Suppressor macrophage treated with lipopolysaccharide for 4 hours (primary cell): ENCODE data around the gene TOM1L2.

Source experiments
- DNase-seq: peaks from one replicate; pipeline ENCODE4 v3.0.0-alpha.2; 2020

Gene TOM1L2

GRCh38 chr17:17827826-17828621 is 144.2 kb downstream of the TOM1L2 start:
- no peak for DNase-seq

- DNase-seq, result no peak
Measured at GRCh38 chr17:17826942-17827785, 145.0 kb downstream of the TOM1L2 start.

- DNase-seq, result no peak
Measured at GRCh38 chr17:17826342-17826713, 145.9 kb downstream of the TOM1L2 start.

GRCh38 chr17:17824783-17825614 is 147.2 kb downstream of the TOM1L2 start:
- DNase-seq, result no peak

- DNase-seq, result no peak
Measured at GRCh38 chr17:17824119-17824782, 147.9 kb downstream of the TOM1L2 start.

GRCh38 chr17:17823433-17824118 is 148.6 kb downstream of the TOM1L2 start:
- DNase-seq, result peak; percentile 88

GRCh38 chr17:17822616-17823015 is 149.6 kb downstream of the TOM1L2 start:
- no peak for DNase-seq

GRCh38 chr17:17822189-17822588 is 150.0 kb downstream of the TOM1L2 start:
- DNase-seq, result no peak

- no peak for DNase-seq
Measured at GRCh38 chr17:17820463-17821158, 151.6 kb downstream of the TOM1L2 start.

GRCh38 chr17:17820046-17820445 is 152.2 kb downstream of the TOM1L2 start:
- DNase-seq, result no peak

GRCh38 chr17:17819561-17819995 is 152.6 kb downstream of the TOM1L2 start:
- DNase-seq, result peak; percentile 88

GRCh38 chr17:17819111-17819510 is 153.1 kb downstream of the TOM1L2 start:
- no peak for DNase-seq

GRCh38 chr17:17818088-17818526 is 154.1 kb downstream of the TOM1L2 start:
- no peak for DNase-seq

- no peak for DNase-seq
Measured at GRCh38 chr17:17817552-17817947, 154.7 kb downstream of the TOM1L2 start.

- no peak for DNase-seq
Measured at GRCh38 chr17:17816831-17817551, 155.2 kb downstream of the TOM1L2 start.

- DNase-seq, result no peak
Measured at GRCh38 chr17:17816240-17816814, 155.9 kb downstream of the TOM1L2 start.

- no peak for DNase-seq
Measured at GRCh38 chr17:17815436-17816200, 156.6 kb downstream of the TOM1L2 start.

GRCh38 chr17:17815062-17815406 is 157.2 kb downstream of the TOM1L2 start:
- no peak for DNase-seq
